ENCODE measurements around the gene LMX1B. TPM values are rescaled to one million over a fixed set of nuclear protein-coding genes. Genes with fewer than 3 reads are reported as not detected.

The LMX1B gene
- total and polyA plus RNA-seq, 2 of the 4 experiments (the other 2 are of a cell fraction), result not detected

DNA sequence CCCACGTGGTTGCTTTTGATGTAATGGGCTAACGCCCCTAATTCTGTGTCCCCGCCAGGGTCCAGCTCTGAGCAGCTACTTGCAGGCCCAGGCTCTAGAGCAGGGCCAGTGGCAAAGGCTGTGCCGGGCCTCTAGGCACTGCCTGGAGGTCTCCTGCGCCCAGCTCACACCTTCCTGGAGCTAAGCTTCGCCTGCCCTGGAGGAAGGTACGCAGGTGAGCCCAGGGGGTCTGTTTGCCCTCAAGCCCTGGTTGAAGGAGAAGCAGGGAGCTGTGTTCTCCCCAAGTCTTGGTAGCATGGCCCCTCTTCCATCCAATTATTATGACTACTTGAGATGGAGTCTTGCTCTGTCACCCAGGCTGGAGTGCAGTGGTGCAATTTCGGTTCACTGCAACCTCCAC lies 5.2 kb upstream of the LMX1B start:
- no peak overlapping the region for H3K27ac ChIP-seq (ENCODE audit: insufficient read depth, low read length)
- 53% methylated on average over 3 of the region's 8 CpGs; no CpG with 5 or more reads in 1 of the 2 experiments for WGBS, 2 experiments (ENCODE audit: extremely low coverage in 2 of 2, insufficient read length in 1 of 2)
- H2AK5ac ChIP-seq (ENCODE audit: low read depth, low read length), result no peak overlapping the region
- H4K20me1 ChIP-seq (ENCODE audit: insufficient read depth, low read length), result peaks cover 5% of the 10 kb centered on the region; the same call in 1 of the 2 replicates
- H2BK5ac ChIP-seq (ENCODE audit: low read depth, low read length, poor library complexity, severe bottlenecking), result no peak overlapping the region
- H2BK15ac ChIP-seq (ENCODE audit: low read depth, low read length), result no peak overlapping the region
- H3K4me1 ChIP-seq (ENCODE audit: control insufficient read depth, insufficient read depth, low read length), result no peaks in the 10 kb centered on the region
- H3K36me3 ChIP-seq (ENCODE audit: control insufficient read depth, insufficient read depth, low read length), result no peaks in the 10 kb centered on the region
- H3K9me1 ChIP-seq (ENCODE audit: insufficient read depth, low read length), result no peaks in the 10 kb centered on the region
- no peak for TF ChIP-seq SMC3 (IDR thresholded peaks at IDR 0.05; ENCODE audit: low read depth, low read length)
- TF ChIP-seq CTCF (conservative IDR thresholded peaks at IDR 0.05; ENCODE audit: low read depth, low read length), result no peak
- TF ChIP-seq RFX5 (IDR thresholded peaks at IDR 0.05; ENCODE audit: low read depth, low read length), result no peak
- TF ChIP-seq MAFK (IDR thresholded peaks at IDR 0.05; ENCODE audit: low read depth, low read length), result no peak
- TF ChIP-seq, protein P1, sequence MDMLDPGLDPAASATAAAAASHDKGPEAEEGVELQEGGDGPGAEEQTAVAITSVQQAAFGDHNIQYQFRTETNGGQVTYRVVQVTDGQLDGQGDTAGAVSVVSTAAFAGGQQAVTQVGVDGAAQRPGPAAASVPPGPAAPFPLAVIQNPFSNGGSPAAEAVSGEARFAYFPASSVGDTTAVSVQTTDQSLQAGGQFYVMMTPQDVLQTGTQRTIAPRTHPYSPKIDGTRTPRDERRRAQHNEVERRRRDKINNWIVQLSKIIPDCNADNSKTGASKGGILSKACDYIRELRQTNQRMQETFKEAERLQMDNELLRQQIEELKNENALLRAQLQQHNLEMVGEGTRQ (IDR thresholded peaks at IDR 0.05; ENCODE audit: low read depth, low read length), result no peak
- no peak for TF ChIP-seq RCOR1 (IDR thresholded peaks at IDR 0.05; ENCODE audit: insufficient replicate concordance, low read length)
- TF ChIP-seq MAZ (IDR thresholded peaks at IDR 0.05; ENCODE audit: borderline replicate concordance, low read depth, low read length), result no peak
- TF ChIP-seq POLR2A (IDR thresholded peaks at IDR 0.05; ENCODE audit: low read depth, low read length), result no peak
- no peak for TF ChIP-seq MXI1 (IDR thresholded peaks at IDR 0.05; ENCODE audit: borderline replicate concordance, low read depth, low read length)
- TF ChIP-seq CHD1 (IDR thresholded peaks at IDR 0.05; ENCODE audit: low read depth, low read length), result no peak
- TF ChIP-seq CEBPB (IDR thresholded peaks at IDR 0.05; ENCODE audit: low read depth, low read length), result no peak
- no peak for TF ChIP-seq ELK1 (IDR thresholded peaks at IDR 0.05; ENCODE audit: borderline replicate concordance, low read depth, low read length)
- no peak for TF ChIP-seq BHLHE40 (IDR thresholded peaks at IDR 0.05; ENCODE audit: low read depth, low read length)
- no peak for TF ChIP-seq FOS (IDR thresholded peaks at IDR 0.05; ENCODE audit: low read depth, low read length)
- TF ChIP-seq RAD21 (IDR thresholded peaks at IDR 0.05; ENCODE audit: low read length), result no peak
- TF ChIP-seq NFE2L2 (IDR thresholded peaks at IDR 0.05; ENCODE audit: low read depth, low read length), result no peak
- H2AK9ac ChIP-seq (replicated peaks; ENCODE audit: low read depth, low read length, poor library complexity), result no peak overlapping the region
- ATAC-seq (ENCODE audit: low read depth) (no peak), DNase-seq (no peak)
- H3K14ac ChIP-seq (replicated peaks; ENCODE audit: low read depth, low read length), result no peak overlapping the region
- H3K79me1 ChIP-seq (ENCODE audit: low read depth in 1 of 2, low read length in 2 of 2), result no peaks in the 10 kb centered on the region
- no peak overlapping the region for H3K56ac ChIP-seq (ENCODE audit: extremely low read depth, insufficient read depth, low read length)
- no peak overlapping the region for H3K4me2 ChIP-seq (ENCODE audit: low read depth, low read length)
- no peak overlapping the region for H2AFZ ChIP-seq (replicated peaks; ENCODE audit: low read length, poor library complexity)
- peaks cover 84% of the 10 kb centered on the region for H3K27me3 ChIP-seq (ENCODE audit: control insufficient read depth, insufficient read depth, low read length)
- BruUV-seq (replicated peaks), result no TSS peak
- H4K5ac ChIP-seq (ENCODE audit: low read depth, low read length), result no peak overlapping the region
- no peak overlapping the region for H3K4me3 ChIP-seq (ENCODE audit: insufficient read depth, low read depth, low read length)
- dilution Hi-C loops (cut with HindIII; ENCODE audit: low sequenced_read_pairs, unreplicated experiment), result no loop called here
- in situ Hi-C loops (cut with MboI; ENCODE audit: low sequenced_read_pairs), result no loop called here
- H3K18ac ChIP-seq (ENCODE audit: low read depth, low read length), result no peak overlapping the region
- H3K9me3 ChIP-seq (ENCODE audit: control insufficient read depth, insufficient read depth, low read length), result no peaks in the 10 kb centered on the region
- H3K23ac ChIP-seq (ENCODE audit: low read depth, low read length), result no peak overlapping the region
- H4K91ac ChIP-seq (ENCODE audit: insufficient read depth, low read depth, low read length), result no peak overlapping the region
- H2BK120ac ChIP-seq (ENCODE audit: low read depth, low read length), result no peak overlapping the region
- H3K9ac ChIP-seq (ENCODE audit: low read depth, low read length), result no peak overlapping the region
- no peak overlapping the region for H3K4ac ChIP-seq (ENCODE audit: low read depth, low read length)
- no peak overlapping the region for H4K8ac ChIP-seq (ENCODE audit: low read depth in 2 of 2, low read length in 2 of 2)
- intact Hi-C loops (cut with micrococcal nuclease), result no loop called here
- CTCF ChIA-PET, result no interaction called here
- POLR2A ChIA-PET (ENCODE audit: unreplicated experiment), result no interaction called here
- no peak overlapping the region for H2BK20ac ChIP-seq (ENCODE audit: low read depth, low read length)

Data from IMR-90 (cell line).